Ishikawa (cell line): ENCODE results near the gene AGAP1.
A peak's percentile ranks its signal among the peaks of the same experiment; 100 is the strongest.

ENCODE experiments used
- CEBPB ChIP-seq: IDR thresholded peaks from 2 replicates; pipeline ENCODE4 v1.6.1; 2012
- CREB1 ChIP-seq: IDR thresholded peaks from 2 replicates; pipeline ENCODE4 v1.6.1; 2012; ENCODE audit warnings: low read depth
- EGR1 ChIP-seq: IDR thresholded peaks from 2 replicates; pipeline ENCODE4 v1.6.1; 2012
- EP300 ChIP-seq: IDR thresholded peaks from 2 replicates; pipeline ENCODE4 v1.6.1; 2012; ENCODE audit warnings: borderline replicate concordance
- FOXM1 ChIP-seq: IDR thresholded peaks from 2 replicates; pipeline ENCODE4 v1.6.1; 2012; ENCODE audit warnings: low read depth, borderline replicate concordance
- NFIC ChIP-seq: IDR thresholded peaks from 2 replicates; pipeline ENCODE4 v1.6.1; 2012
- RAD21 ChIP-seq: IDR thresholded peaks from 2 replicates; pipeline ENCODE4 v1.6.1; 2012; ENCODE audit warnings: low read depth
- TAF1 ChIP-seq: IDR thresholded peaks from 2 replicates; pipeline ENCODE4 v1.6.1; 2012; ENCODE audit warnings: low read depth, mild to moderate bottlenecking
- TCF12 ChIP-seq: IDR thresholded peaks from 2 replicates; pipeline ENCODE4 v1.6.1; 2012; ENCODE audit warnings: low read depth
- TEAD4 ChIP-seq: IDR thresholded peaks from 2 replicates; pipeline ENCODE4 v1.6.1; 2012
- YY1 ChIP-seq: IDR thresholded peaks from 2 replicates; pipeline ENCODE4 v1.6.1; 2012; ENCODE audit warnings: low read depth
- ZBTB7A ChIP-seq: IDR thresholded peaks from 2 replicates; pipeline ENCODE4 v1.6.1; 2012; ENCODE audit warnings: low read depth
- TF ChIP-seq, protein P1 (sequence below): IDR thresholded peaks from 2 replicates; pipeline ENCODE4 v1.6.1; 2012
- TF ChIP-seq, protein P2 (sequence below): IDR thresholded peaks from 2 replicates; pipeline ENCODE4 v1.6.1; 2012; ENCODE audit warnings: low read depth, mild to moderate bottlenecking
- TF ChIP-seq, protein P3 (sequence below): IDR thresholded peaks from 2 replicates; pipeline ENCODE4 v1.6.1; 2012

Gene AGAP1

DNA sequence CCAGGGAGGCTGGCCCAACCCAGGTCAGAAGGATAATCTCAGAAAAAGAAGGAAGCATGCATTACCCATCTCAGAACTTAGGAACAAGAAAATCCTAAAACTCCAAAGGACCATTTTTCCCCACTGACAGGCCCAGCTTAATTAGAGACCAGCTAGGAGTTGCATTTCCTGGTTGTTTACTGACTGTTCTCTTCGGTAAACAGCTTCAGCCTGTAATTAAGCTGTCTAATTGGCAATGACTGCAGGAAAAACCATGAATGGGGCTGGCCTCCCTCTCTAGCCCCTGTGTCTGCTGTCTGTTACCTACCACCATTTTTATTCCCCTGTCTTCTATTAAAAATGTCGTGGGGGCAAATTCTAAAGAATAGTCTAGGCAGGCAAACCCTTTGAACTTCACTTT lies 146.5 kb downstream of the AGAP1 start:
- TF ChIP-seq, protein P1, sequence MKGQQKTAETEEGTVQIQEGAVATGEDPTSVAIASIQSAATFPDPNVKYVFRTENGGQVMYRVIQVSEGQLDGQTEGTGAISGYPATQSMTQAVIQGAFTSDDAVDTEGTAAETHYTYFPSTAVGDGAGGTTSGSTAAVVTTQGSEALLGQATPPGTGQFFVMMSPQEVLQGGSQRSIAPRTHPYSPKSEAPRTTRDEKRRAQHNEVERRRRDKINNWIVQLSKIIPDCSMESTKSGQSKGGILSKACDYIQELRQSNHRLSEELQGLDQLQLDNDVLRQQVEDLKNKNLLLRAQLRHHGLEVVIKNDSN = no peak
- TF ChIP-seq NFIC = no peak
- no peak for TF ChIP-seq TCF12
- no peak for TF ChIP-seq EGR1
- no peak for TF ChIP-seq TEAD4
- no peak for TF ChIP-seq FOXM1
- no peak for TF ChIP-seq ZBTB7A
- no peak for TF ChIP-seq TAF1
- TF ChIP-seq, protein P2, sequence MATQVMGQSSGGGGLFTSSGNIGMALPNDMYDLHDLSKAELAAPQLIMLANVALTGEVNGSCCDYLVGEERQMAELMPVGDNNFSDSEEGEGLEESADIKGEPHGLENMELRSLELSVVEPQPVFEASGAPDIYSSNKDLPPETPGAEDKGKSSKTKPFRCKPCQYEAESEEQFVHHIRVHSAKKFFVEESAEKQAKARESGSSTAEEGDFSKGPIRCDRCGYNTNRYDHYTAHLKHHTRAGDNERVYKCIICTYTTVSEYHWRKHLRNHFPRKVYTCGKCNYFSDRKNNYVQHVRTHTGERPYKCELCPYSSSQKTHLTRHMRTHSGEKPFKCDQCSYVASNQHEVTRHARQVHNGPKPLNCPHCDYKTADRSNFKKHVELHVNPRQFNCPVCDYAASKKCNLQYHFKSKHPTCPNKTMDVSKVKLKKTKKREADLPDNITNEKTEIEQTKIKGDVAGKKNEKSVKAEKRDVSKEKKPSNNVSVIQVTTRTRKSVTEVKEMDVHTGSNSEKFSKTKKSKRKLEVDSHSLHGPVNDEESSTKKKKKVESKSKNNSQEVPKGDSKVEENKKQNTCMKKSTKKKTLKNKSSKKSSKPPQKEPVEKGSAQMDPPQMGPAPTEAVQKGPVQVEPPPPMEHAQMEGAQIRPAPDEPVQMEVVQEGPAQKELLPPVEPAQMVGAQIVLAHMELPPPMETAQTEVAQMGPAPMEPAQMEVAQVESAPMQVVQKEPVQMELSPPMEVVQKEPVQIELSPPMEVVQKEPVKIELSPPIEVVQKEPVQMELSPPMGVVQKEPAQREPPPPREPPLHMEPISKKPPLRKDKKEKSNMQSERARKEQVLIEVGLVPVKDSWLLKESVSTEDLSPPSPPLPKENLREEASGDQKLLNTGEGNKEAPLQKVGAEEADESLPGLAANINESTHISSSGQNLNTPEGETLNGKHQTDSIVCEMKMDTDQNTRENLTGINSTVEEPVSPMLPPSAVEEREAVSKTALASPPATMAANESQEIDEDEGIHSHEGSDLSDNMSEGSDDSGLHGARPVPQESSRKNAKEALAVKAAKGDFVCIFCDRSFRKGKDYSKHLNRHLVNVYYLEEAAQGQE = no peak
- TF ChIP-seq EP300 = no peak
- TF ChIP-seq CREB1 = no peak
- TF ChIP-seq YY1 = no peak
- no peak for TF ChIP-seq CEBPB
- no peak for TF ChIP-seq RAD21
- TF ChIP-seq, protein P3, sequence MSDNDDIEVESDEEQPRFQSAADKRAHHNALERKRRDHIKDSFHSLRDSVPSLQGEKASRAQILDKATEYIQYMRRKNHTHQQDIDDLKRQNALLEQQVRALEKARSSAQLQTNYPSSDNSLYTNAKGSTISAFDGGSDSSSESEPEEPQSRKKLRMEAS = no peak

DNA sequence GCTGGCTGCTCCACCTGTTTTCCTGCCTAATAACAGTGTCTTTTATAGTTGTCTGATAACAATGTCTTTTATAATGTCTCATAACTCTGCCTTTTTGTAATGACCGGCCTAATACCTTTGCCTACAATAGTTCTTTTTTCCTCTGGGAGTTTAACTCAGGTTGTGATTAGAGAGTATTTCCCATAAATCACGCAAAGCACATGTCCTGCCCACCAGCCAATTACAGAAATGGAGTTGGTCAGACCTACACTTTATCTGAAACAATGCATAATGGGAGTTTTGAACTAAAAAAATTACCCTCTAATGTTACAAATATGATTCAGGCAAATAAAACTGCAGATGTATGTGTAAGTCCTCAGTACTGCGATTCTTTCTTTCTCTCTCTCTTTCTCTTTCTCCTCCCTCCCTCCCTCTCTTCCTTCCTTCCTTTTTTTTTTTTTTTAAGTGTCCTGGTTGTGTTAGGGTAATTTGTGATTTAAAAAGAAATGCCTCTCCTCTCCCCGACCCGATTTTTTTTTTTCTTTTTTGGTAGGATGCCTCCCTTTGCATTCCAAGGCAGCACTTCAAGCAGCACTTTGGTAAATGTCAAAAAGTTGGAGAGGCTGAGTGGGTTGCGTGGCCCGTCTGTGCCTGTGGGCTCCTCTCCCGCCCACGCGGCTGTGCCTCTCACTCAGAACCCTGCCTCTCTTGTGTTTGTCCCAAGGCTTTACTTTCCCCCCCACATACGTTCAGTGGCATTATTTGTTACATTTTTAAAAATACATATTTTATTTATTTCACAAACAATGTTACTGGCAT lies 147.3 kb downstream of the AGAP1 start:
- TF ChIP-seq RAD21 = no peak
- TF ChIP-seq EP300 = no peak
- TF ChIP-seq ZBTB7A = no peak
- TF ChIP-seq, protein P2 = no peak
- no peak for TF ChIP-seq CEBPB
- 0 out of 2 replicates have a peak, but pooled peaks have one; percentile 38 for TF ChIP-seq EGR1

DNA sequence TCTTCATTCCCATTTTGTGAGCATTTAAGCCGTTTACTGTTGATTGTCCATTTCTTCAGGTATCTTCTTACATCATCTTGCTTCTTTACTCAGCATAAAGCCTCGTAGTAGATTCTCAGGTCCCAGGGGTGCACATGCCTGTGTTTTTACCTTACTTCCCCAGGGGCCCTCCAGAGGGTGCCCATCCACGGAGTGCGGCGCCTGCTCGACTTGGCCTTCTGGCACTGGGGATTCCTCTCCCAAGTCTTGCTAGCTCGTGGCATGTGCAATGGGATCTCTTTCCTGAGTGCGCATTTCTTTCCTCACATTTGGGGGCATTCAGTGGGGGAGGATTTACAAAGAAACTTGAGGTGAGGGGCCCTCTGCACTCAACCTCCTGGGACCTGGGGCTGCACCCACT lies 148.1 kb downstream of the AGAP1 start:
- TF ChIP-seq TAF1 = no peak
- TF ChIP-seq, protein P1 = no peak

DNA sequence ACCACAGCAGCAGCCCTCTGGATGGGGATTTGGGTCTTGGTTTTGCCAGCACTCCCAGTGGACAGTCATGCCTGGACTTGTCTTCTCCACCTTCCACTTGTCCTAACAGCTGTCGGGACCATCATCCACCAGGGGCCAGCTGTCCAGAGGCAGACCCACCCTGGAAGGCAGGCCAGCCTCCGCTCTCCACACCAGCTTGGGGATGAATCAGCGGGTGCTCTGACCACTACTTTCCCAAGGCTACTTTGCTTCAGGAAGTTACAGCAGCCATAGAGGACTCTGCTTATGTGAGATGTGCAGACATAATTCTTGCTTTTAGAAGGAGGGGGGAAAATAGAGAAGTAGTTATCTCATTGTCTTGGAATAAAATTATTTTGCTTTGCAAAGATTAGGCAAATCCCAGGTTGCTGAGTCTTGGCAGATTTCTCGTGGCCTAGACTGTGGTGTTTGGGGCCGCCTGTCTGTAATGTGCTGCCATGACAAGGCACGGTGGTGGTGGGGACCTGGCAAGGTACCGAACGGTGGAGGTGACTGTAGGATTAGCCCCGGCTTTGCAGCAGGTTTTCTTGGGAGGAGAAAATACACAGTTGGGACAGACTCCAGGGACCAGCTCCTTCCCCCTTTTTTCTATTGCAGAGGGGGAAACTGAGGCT lies 148.7 kb downstream of the AGAP1 start:
- TF ChIP-seq EP300 (no peak), ZBTB7A (no peak), YY1 (no peak), RAD21 (no peak), CEBPB (no peak), TEAD4 (no peak), FOXM1 (no peak), TCF12 (no peak), NFIC (no peak), CREB1 (no peak), EGR1 (no peak)
- TF ChIP-seq, protein P3 = no peak
- TF ChIP-seq, protein P2 = no peak
